ENCODE measurements around the gene QRFPR.

- TF ChIP-seq POLR2A (IDR thresholded peaks at IDR 0.05; ENCODE audit: low read depth, low read length) (no peak), POLR2AphosphoS5 (IDR thresholded peaks at IDR 0.05; ENCODE audit: low read depth, low read length) (no peak)
These were observed 42.3 kb downstream of the QRFPR start for GRCh38 chr4:121338518-121338917.

Data from GM12892 (cell line).